Tibial artery (tissue), 4 donors: ENCODE measurements around the gene TMEM45B.
"Not testable (repeated sequence)": the region's sequence is repeated elsewhere in the genome, so short reads cannot be mapped to it uniquely, and the experiment has no call there.

Experiments used
- DNase-seq, 2 donors: peaks; one replicate each; pipeline ENCODE4 v3.0.0-alpha.2; 2019
- H3K27ac ChIP-seq, 2 donors: fragments of 200-600 bp; sonication (generic) in 1 of 2; 1 replicate in 1 of 2; 2 replicates in 1 of 2; pipeline ENCODE4 v1.5.1; 2018 to 2019; ENCODE audit warnings: mild to moderate bottlenecking in 1 of 2
- H3K27me3 ChIP-seq, 2 donors: fragments of 200-600 bp; sonication (generic) in 1 of 2; one replicate each; pipeline versions ENCODE4 v1.5.1 to v1.6.0; 2016 to 2019
- H3K36me3 ChIP-seq, 3 donors: fragments of 200-600 bp; sonication (generic) in 2 of 3; one replicate each; pipeline ENCODE4 v1.5.1; 2016 to 2019; ENCODE audit warnings: mild to moderate bottlenecking in 2 of 3
- H3K4me1 ChIP-seq, 4 donors: fragments of 200-600 bp; sonication (generic) in 2 of 4; 1 replicate in 3 of 4; 2 replicates in 1 of 4; pipeline ENCODE4 v1.5.1; 2016 to 2019
- H3K4me3 ChIP-seq, 2 donors: fragments of 200-600 bp; sonication (generic) in 1 of 2; 1 replicate in 1 of 2; 2 replicates in 1 of 2; pipeline ENCODE4 v1.5.1; 2018 to 2019; ENCODE audit warnings: mild to moderate bottlenecking in 2 of 2
- H3K9me3 ChIP-seq, 3 donors: fragments of 200-600 bp; sonication (generic) in 1 of 3; one replicate each; pipeline ENCODE4 v1.5.1; 2016 to 2019
- intact Hi-C: fragments of 100-400 bp; cut with DNase I; formaldehyde crosslinking; loops from one replicate; pipeline ENCODE4 v1.15.0; 2023; ENCODE audit warnings: low total_unique reads
- TF ChIP-seq, protein P1 (sequence below), 2 experiments: fragments of 200-600 bp in 1 of 2; fragments of 450-650 bp in 1 of 2; IDR thresholded peaks; one replicate each; pipeline ENCODE4 v1.5.1; 2017 to 2019; ENCODE audit warnings: antibody characterized with exemption in 2 of 2, mild to moderate bottlenecking in 1 of 2, moderate library complexity in 1 of 2

TMEM45B gene

DNA sequence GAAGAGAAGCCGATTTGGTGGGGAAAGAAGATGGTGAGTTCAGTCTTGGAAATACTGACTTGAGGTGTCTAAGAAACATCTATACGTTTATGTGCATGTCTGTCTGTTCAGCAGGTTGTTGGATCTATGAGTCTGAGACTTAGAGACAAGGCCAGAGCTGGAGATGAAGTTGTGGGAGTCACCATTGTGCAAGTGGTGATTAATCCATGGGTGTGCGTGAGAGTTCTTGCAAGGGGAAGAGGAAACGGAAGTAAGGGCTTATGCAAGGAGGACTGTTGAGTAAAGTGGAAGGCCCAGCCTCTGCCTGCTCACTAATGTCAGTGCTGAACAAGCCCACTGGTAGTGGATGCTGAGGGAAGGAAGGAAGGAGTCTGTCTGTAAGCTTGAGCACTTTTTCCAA, 9.7 kb downstream of the TMEM45B start:
- peaks cover 0 to 2% of the 10 kb centered on the region in 2 donors for H3K27me3 ChIP-seq
- DNase-seq = no peak
- TF ChIP-seq, protein P1, sequence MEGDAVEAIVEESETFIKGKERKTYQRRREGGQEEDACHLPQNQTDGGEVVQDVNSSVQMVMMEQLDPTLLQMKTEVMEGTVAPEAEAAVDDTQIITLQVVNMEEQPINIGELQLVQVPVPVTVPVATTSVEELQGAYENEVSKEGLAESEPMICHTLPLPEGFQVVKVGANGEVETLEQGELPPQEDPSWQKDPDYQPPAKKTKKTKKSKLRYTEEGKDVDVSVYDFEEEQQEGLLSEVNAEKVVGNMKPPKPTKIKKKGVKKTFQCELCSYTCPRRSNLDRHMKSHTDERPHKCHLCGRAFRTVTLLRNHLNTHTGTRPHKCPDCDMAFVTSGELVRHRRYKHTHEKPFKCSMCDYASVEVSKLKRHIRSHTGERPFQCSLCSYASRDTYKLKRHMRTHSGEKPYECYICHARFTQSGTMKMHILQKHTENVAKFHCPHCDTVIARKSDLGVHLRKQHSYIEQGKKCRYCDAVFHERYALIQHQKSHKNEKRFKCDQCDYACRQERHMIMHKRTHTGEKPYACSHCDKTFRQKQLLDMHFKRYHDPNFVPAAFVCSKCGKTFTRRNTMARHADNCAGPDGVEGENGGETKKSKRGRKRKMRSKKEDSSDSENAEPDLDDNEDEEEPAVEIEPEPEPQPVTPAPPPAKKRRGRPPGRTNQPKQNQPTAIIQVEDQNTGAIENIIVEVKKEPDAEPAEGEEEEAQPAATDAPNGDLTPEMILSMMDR (IDR thresholded peaks at IDR 0.05) = no peak
- no peaks in the 10 kb centered on the region for H3K4me1 ChIP-seq
- intact Hi-C loops = no loop called here
- H3K36me3 ChIP-seq = no peaks in the 10 kb centered on the region
- no peak overlapping the region for H3K4me3 ChIP-seq
- no peaks in the 10 kb centered on the region for H3K9me3 ChIP-seq
- H3K27ac ChIP-seq = no peak overlapping the region

- no peaks in the 10 kb centered on the region for H3K4me1 ChIP-seq
- TF ChIP-seq, protein P1 (IDR thresholded peaks at IDR 0.05) = no peak
- intact Hi-C loops = no loop called here
- no peaks in the 10 kb centered on the region for H3K27me3 ChIP-seq
- H3K9me3 ChIP-seq = no peaks in the 10 kb centered on the region
- no peak overlapping the region for H3K27ac ChIP-seq
- H3K36me3 ChIP-seq = no peaks in the 10 kb centered on the region
- H3K4me3 ChIP-seq = no peak overlapping the region
- DNase-seq = no peak
Measured at GRCh38 chr11:129828301-129828836, 12.7 kb downstream of the TMEM45B start.

DNA sequence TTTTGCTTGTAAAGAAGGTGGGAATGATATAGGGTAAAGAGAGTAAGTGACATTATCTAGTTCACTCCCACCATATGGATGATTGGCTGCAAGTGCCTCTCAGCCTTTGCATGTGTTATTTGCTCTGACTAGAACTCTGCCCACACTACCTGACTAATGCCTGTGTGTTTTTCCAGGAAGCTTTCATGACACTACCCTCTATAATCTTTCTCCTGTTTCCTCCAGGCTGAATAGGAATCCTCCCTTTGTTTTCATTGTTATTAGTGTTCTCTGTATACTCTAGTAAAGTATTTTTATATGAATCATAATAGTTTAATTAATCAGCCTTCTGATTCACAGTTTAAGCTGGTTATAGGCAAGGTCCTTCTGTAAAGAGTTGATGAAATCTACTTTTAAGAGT, 13.8 kb downstream of the TMEM45B start:
- H3K27me3 ChIP-seq, DNase-seq, H3K4me1 ChIP-seq, intact Hi-C loops, H3K36me3 ChIP-seq, H3K4me3 ChIP-seq, H3K27ac ChIP-seq, H3K9me3 ChIP-seq: not testable (repeated sequence)

GRCh38 chr11:129831227-129831626, 15.6 kb downstream of the TMEM45B start:
- H3K4me3 ChIP-seq, H3K27me3 ChIP-seq, intact Hi-C loops, H3K4me1 ChIP-seq, DNase-seq, H3K27ac ChIP-seq, H3K9me3 ChIP-seq, H3K36me3 ChIP-seq: not testable (repeated sequence)

DNA sequence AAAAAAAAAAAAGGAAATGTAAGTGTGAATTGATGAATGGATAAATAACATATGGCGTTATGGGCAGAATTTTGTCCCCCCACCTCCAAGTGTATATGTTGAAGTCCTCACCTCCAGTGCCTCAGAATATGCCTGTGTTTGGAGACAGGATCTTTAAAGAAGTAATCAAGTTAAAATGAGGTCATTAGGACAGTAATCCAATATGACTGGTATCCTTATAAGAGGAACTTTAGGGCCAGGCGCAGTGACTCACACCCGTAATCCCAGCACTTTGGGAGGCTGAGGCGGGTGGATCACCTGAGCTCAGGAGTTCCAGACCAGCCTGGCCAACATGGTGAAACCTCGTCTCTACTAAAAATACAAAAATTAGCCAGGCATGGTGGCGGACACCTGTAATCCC, 17.6 kb downstream of the TMEM45B start:
- H3K27ac ChIP-seq, H3K9me3 ChIP-seq, H3K4me3 ChIP-seq, H3K27me3 ChIP-seq, DNase-seq, intact Hi-C loops, H3K4me1 ChIP-seq, H3K36me3 ChIP-seq: not testable (repeated sequence)

DNA sequence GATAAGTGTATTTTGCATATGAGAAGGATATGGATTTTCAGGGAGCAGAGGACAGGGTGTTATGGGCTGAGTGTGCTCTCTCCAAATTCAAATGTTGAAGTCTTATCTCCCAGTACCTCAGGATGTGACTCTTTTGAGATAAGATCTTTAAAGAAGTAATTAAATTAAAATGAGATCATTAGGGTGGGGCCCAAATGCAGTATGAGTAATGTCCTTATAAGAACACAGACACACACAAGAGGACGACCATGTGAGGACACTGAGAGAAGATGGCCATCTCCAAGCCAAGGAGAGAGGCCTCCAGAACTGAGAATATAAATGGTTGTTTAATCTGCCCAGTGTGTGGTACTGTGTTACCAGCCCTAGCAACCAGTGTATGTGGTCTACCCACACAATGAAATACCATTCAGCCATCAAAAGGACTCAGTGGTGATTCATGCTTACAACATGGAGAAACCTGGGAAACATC, 20.8 kb downstream of the TMEM45B start:
- H3K4me1 ChIP-seq, H3K36me3 ChIP-seq, H3K27ac ChIP-seq, H3K9me3 ChIP-seq, DNase-seq, H3K4me3 ChIP-seq, intact Hi-C loops, H3K27me3 ChIP-seq: not testable (repeated sequence)

GRCh38 chr11:129836979-129837378, 21.3 kb downstream of the TMEM45B start:
- TF ChIP-seq, protein P1 (IDR thresholded peaks at IDR 0.05) = no peak
- H3K36me3 ChIP-seq = no peaks in the 10 kb centered on the region
- H3K4me3 ChIP-seq = no peak overlapping the region
- no peak overlapping the region for H3K27ac ChIP-seq
- H3K4me1 ChIP-seq = no peaks in the 10 kb centered on the region
- H3K9me3 ChIP-seq = no peaks in the 10 kb centered on the region
- no peaks in the 10 kb centered on the region for H3K27me3 ChIP-seq
- DNase-seq = no peak
- intact Hi-C loops = no loop called here

DNA sequence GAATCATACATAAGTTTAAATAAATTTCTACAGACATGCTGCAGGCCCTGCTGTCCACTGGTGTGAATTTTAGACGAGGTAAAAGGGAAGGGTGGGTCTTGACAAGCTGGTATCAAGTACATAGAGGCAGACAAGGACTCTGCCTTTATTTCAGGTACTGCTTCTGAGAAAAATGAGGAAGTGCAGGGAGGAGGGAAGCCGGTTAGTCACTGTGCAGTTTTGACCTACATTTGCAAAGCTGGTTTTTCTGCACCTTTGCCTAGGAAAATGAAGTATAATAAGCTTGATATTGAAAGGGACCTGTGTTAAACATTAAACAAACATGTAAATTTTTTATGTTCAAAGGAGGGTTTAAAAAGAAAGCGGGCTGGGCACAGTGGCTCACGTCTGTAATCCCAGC, 24.6 kb downstream of the TMEM45B start:
- DNase-seq = no peak
- Histone ChIP-seq H3K27ac (no peak overlapping the region), H3K27me3 (no peaks in the 10 kb centered on the region), H3K36me3 (no peaks in the 10 kb centered on the region), H3K4me1 (no peaks in the 10 kb centered on the region), H3K9me3 (no peaks in the 10 kb centered on the region), H3K4me3 (no peak overlapping the region)
- intact Hi-C loops = no loop called here
- TF ChIP-seq, protein P1 (IDR thresholded peaks at IDR 0.05) = no peak
